Activated B cell treated with CpG ODN at 0.5 μM for 24 hours (primary cell): ENCODE measurements around the gene TSPEAR. TPM values are rescaled to one million over a fixed set of nuclear protein-coding genes. Genes with fewer than 3 reads are reported as not detected.

Experiments used
- ATAC-seq: fragments of 200-7000 bp; cut with Tn5 transposase; one replicate; pipeline ENCODE4 v1.10.0; 2021; ENCODE audit warnings: low read depth, mild to moderate bottlenecking, moderate library complexity
- CTCF ChIA-PET: fragments of 350-600 bp; sonication (Branson Sonifier 250); formaldehyde crosslinking; loops from one replicate; lab custom pipeline; 2021; ENCODE audit warnings: antibody characterized with exemption; lab: Charles Lee
- POLR2A ChIA-PET: fragments of 350-600 bp; sonication (Branson Sonifier 250); formaldehyde crosslinking; loops from one replicate; lab custom pipeline; 2021; ENCODE audit warnings: antibody characterized with exemption; lab: Charles Lee
- DNase-seq: peaks from one replicate; pipeline ENCODE4 v3.0.0; 2022
- H3K27ac Mint-ChIP-seq: one replicate; pipeline ENCODE4 v1.8.0; 2020; ENCODE audit warnings: mixed read lengths
- H3K27me3 Mint-ChIP-seq: one replicate; pipeline ENCODE4 v1.8.0; 2021; ENCODE audit warnings: mixed read lengths
- H3K36me3 Mint-ChIP-seq: one replicate; pipeline ENCODE4 v1.8.0; 2021; ENCODE audit warnings: low read depth, mixed read lengths
- H3K4me1 Mint-ChIP-seq: one replicate; pipeline ENCODE4 v1.8.0; 2021; ENCODE audit warnings: mixed read lengths
- H3K4me3 Mint-ChIP-seq: one replicate; pipeline ENCODE4 v1.8.0; 2020; ENCODE audit warnings: mild to moderate bottlenecking, mixed read lengths
- H3K9me3 Mint-ChIP-seq: one replicate; pipeline ENCODE4 v1.8.0; 2020; ENCODE audit warnings: mixed read lengths
- intact Hi-C: fragments of 100-400 bp; cut with micrococcal nuclease; formaldehyde crosslinking; loops from one replicate; pipeline ENCODE4 v1.15.1; 2024
- total RNA-seq: library from RNA; stranded (reverse); gene quantifications from 2 replicates; pipeline ENCODE4 v1.2.3, GENCODE V29; 2022
- TF ChIP-seq, protein P1 (sequence below): fragments of 200-600 bp; IDR thresholded peaks from one replicate; pipeline ENCODE4 v1.8.0; 2022; ENCODE audit warnings: antibody characterized with exemption, mild to moderate bottlenecking

TSPEAR gene
- total RNA-seq, 1 donor from 2014 or later: not detected

DNA sequence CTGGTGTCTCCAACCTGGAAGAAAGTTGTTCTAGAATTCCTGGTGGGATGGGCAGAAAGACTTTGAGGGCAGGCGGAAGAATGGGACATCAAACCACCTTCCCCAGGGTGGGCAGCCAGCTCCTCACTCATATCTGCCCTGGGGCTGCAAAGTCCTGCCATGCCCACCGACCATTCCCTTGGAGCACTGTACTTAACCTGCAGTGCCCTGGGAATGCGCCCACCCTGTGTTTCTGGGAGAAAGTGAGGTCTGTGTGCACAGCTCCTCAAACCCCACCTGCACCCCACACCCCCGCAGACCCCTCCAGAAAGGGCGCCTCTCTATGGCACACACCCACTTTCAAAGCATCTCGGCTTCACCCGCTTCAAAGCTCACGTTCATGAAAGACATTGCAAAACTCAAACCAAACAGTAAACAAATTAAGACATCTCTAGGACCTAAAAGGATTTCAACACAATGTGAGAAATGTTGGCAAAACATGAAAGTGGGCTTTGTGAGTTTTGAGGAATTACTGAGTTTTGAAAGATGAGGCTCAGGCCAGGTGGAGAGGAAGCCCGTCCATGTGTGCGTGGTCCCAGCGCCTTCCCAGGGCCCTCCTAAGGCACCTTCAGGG is 196.5 kb downstream of the TSPEAR start:
- Mint-ChIP-seq H3K36me3 (no peaks in the 10 kb centered on the region), H3K4me1 (peaks cover 1% of the 10 kb centered on the region), H3K4me3 (no peak overlapping the region), H3K27me3 (no peaks in the 10 kb centered on the region), H3K27ac (no peak overlapping the region), H3K9me3 (no peaks in the 10 kb centered on the region)
- DNase-seq: no peak
- TF ChIP-seq, protein P1, sequence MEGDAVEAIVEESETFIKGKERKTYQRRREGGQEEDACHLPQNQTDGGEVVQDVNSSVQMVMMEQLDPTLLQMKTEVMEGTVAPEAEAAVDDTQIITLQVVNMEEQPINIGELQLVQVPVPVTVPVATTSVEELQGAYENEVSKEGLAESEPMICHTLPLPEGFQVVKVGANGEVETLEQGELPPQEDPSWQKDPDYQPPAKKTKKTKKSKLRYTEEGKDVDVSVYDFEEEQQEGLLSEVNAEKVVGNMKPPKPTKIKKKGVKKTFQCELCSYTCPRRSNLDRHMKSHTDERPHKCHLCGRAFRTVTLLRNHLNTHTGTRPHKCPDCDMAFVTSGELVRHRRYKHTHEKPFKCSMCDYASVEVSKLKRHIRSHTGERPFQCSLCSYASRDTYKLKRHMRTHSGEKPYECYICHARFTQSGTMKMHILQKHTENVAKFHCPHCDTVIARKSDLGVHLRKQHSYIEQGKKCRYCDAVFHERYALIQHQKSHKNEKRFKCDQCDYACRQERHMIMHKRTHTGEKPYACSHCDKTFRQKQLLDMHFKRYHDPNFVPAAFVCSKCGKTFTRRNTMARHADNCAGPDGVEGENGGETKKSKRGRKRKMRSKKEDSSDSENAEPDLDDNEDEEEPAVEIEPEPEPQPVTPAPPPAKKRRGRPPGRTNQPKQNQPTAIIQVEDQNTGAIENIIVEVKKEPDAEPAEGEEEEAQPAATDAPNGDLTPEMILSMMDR: no peak
- intact Hi-C loops: loop anchor here (10.0 kb wide), 1 partner anchor 360 kb away; the partner anchor contains the start of gene PTTG1IP
- ChIA-PET POLR2A (no interaction called here), CTCF (interaction anchor here (1.4 kb wide), 1 partner anchor 279 kb away, joined by 3 read pairs; no protein-coding TSS in a partner anchor)
- ATAC-seq: no peak

DNA sequence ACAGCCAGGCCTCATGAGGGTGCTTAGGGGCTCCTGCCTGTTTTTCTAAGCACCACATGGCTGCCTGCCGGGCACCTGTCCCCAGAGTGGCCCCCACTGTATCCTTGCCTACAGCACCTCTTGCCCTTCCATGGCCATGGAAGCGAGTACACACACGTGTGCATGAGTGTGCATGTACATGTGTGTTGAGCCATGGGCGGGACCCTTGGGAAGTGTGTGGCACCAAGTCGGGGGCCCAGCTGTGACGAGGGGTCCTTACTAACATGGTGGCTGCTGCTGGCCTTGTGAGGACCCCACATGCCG is 197.2 kb downstream of the TSPEAR start:
- H3K27me3 Mint-ChIP-seq: peaks cover 5% of the 10 kb centered on the region
- H3K4me1 Mint-ChIP-seq: peaks cover 1% of the 10 kb centered on the region
- CTCF ChIA-PET: no interaction called here
- no peak overlapping the region for H3K4me3 Mint-ChIP-seq
- no peak for ATAC-seq
- POLR2A ChIA-PET: no interaction called here
- intact Hi-C loops: loop anchor here (10.0 kb wide), 1 partner anchor 361 kb away; the partner anchor contains the start of gene PTTG1IP
- H3K27ac Mint-ChIP-seq: no peak overlapping the region
- DNase-seq: no peak
- TF ChIP-seq, protein P1: no peak
- no peaks in the 10 kb centered on the region for H3K9me3 Mint-ChIP-seq
- H3K36me3 Mint-ChIP-seq: no peaks in the 10 kb centered on the region

DNA sequence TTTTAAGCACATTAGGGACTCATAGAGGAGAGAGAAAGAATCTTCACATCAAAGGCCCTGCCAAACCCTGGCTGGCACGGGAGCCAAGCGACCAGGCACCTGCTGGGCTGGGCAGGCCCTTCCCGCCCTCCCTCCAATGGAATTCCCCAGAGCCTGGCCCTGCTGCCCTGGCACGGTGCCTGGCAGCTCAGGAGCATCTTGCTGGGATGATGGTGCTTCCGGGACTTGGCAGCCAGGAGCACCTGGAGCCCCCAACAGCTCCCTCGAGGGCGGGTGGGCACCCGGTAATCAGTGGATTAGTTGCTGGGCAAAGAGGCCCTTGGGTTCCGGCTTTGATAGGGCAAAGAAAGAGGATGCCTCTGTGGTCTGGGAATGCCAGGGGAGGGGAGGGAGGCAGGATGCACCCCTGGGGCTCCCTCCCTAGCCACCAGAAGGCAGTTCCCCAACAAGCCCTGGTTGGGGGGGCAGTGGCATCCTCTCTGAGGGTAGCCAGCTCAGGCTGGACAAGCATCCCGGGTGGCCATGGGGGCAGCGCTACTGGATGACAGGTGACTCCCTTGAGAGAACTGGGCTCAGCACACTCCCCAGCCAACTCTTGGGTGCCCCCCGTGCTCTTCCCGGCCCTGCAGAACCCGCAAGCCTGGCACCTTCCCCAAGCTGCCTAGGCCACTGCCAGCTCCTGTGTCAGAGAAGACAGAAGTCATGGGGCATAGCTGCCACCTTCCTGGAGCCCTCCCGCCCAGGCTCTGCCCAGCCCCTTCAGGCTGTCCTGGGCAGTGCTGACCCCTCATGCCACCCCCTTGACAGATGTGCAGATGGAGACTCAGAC is 197.8 kb downstream of the TSPEAR start:
- DNase-seq (no peak), ATAC-seq (no peak)
- Mint-ChIP-seq H3K27me3 (peaks cover 8% of the 10 kb centered on the region), H3K9me3 (no peaks in the 10 kb centered on the region), H3K36me3 (no peaks in the 10 kb centered on the region), H3K4me1 (peaks cover 1% of the 10 kb centered on the region), H3K4me3 (no peak overlapping the region), H3K27ac (no peak overlapping the region)
- CTCF ChIA-PET: no interaction called here
- TF ChIP-seq, protein P1: no peak
- intact Hi-C loops: loop anchor here (10.0 kb wide), 1 partner anchor 361 kb away; the partner anchor contains the start of gene PTTG1IP
- POLR2A ChIA-PET: no interaction called here

DNA sequence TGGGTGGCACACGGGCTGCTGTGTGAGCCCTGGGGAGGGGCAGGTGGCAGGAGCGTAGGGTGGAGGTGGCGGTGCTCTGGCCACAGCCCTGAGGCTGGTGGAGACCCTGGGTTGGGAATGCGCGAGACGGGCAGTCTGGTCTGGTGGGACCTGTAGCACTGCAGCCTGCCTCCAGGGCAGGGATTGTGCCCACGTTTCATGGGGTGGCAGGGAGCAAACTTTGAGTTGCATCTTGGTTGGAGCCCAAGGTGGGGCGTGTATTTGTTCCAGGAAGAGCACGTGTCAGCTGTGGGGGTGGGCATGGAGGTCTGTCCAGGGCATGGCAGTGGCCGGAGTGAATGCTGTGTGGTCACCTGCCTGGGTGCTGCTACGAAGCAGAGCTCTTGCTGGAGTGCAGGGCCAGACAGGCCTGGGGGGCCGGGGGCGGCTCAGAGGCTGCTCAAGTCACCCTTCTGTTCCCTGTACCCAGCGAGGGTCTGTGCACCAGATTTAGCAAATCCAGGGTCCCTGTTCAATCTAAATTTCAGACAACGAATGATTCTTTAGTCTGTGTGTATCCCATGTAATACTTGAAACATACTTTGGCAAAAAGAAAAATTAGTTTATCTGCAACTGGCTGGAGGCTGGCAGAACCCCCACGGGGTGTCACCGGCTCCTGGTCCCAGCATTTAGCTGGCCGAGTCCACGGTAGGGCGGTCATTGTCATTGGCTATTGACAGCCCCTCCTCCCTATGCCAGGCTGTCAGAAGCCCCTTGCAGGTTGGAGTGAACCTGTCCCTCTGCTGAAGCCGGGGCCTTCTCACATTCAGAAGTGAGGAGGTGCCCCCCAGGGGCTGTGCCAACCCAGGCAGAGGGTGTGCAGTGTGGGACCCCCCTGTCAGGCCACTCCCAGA is 198.6 kb downstream of the TSPEAR start:
- intact Hi-C loops: loop anchor here (10.0 kb wide), 1 partner anchor 362 kb away; the partner anchor contains the start of gene PTTG1IP
- H3K27me3 Mint-ChIP-seq: peaks cover 10% of the 10 kb centered on the region
- peaks cover 1% of the 10 kb centered on the region for H3K4me1 Mint-ChIP-seq
- ChIA-PET CTCF (interaction anchor here (0.7 to 1.4 kb wide), 2 partner anchors 280 to 625 kb away, joined by 3 to 4 read pairs; no protein-coding TSS in a partner anchor), POLR2A (no interaction called here)
- H3K27ac Mint-ChIP-seq: no peak overlapping the region
- DNase-seq: no peak
- H3K36me3 Mint-ChIP-seq: no peaks in the 10 kb centered on the region
- TF ChIP-seq, protein P1: no peak
- no peaks in the 10 kb centered on the region for H3K9me3 Mint-ChIP-seq
- no peak for ATAC-seq
- H3K4me3 Mint-ChIP-seq: no peak overlapping the region
